ENCODE data around the gene DGKI.

DNA sequence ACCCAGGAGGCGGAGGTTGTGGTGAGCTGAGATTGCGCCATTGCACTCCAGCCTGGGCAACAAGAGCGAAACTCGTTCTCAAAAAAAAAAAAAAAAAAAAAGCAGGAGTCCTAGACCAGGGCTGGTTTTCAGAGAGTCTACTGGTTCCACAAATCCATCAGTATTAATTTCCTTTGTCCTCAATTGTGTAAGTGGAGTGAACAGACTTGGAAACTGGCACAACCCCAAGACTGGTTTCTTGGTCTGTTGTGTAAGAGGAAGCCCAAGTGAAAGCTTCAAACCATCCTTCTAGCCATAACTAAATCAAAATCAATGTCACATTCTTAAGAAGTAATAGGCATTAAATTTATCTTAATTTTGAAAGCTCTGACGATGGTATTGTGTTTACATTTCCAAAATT lies 213.6 kb downstream of the DGKI start:
- TF ChIP-seq, protein P1, sequence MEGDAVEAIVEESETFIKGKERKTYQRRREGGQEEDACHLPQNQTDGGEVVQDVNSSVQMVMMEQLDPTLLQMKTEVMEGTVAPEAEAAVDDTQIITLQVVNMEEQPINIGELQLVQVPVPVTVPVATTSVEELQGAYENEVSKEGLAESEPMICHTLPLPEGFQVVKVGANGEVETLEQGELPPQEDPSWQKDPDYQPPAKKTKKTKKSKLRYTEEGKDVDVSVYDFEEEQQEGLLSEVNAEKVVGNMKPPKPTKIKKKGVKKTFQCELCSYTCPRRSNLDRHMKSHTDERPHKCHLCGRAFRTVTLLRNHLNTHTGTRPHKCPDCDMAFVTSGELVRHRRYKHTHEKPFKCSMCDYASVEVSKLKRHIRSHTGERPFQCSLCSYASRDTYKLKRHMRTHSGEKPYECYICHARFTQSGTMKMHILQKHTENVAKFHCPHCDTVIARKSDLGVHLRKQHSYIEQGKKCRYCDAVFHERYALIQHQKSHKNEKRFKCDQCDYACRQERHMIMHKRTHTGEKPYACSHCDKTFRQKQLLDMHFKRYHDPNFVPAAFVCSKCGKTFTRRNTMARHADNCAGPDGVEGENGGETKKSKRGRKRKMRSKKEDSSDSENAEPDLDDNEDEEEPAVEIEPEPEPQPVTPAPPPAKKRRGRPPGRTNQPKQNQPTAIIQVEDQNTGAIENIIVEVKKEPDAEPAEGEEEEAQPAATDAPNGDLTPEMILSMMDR (IDR thresholded peaks at IDR 0.05) = no peak
- TF ChIP-seq POLR2A (IDR thresholded peaks at IDR 0.05; ENCODE audit: low read depth) (no peak), EP300 (IDR thresholded peaks at IDR 0.05) (no peak)
